Renal cortical epithelial cell (primary cell): ENCODE measurements around the gene PRDM16. TPM values are rescaled to one million over a fixed set of nuclear protein-coding genes. Genes with fewer than 3 reads are reported as not detected.

Experiments
- DNase-seq: peaks from one replicate; pipeline ENCODE4 v3.0.0-alpha.2; 2011; ENCODE audit warnings: low read depth
- total RNA-seq: library from RNA; depleted of rRNA; stranded (reverse); fragments of >200 nt; gene quantifications from 2 replicates; pipeline ENCODE4 v1.2.3, GENCODE V29; 2014

The PRDM16 gene
- total RNA-seq, 1 donor from 2014 or later: 0.94 TPM

DNA sequence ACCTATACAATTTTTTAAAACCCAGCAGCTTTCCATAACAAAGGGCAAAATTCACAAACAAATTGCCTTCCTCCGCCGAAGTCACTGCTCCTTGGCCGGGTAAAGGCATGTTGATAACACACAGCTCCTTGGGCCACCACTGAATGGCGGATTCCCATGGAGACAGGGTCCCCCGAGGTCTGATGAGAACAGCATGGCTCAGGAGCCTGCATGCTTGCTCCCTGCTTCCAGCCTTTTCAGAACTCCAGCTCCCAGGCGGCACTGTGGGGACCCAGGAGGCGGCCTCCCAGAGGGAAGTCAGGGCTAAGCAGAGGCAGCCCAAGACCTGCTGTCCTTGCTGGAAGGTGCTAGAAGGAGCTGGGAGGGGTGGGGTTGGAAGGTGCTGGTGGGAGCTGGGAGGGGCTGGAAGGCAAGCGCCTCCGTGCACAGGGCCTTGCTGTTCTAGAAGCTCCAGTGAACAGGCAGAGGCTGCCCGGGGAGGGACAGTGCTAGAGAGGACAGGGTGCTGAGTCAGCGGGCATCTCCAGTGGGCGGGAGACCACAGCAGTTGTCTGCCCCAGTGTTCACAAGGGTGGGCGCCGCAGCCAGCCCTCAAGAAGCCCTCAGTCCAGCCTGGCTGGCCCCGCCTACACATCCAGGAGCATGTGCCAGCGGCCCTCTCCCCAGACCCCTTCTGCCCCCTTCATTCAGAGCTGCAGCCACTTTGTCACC, 35.1 kb downstream of the PRDM16 start:
- no peak for DNase-seq

DNA sequence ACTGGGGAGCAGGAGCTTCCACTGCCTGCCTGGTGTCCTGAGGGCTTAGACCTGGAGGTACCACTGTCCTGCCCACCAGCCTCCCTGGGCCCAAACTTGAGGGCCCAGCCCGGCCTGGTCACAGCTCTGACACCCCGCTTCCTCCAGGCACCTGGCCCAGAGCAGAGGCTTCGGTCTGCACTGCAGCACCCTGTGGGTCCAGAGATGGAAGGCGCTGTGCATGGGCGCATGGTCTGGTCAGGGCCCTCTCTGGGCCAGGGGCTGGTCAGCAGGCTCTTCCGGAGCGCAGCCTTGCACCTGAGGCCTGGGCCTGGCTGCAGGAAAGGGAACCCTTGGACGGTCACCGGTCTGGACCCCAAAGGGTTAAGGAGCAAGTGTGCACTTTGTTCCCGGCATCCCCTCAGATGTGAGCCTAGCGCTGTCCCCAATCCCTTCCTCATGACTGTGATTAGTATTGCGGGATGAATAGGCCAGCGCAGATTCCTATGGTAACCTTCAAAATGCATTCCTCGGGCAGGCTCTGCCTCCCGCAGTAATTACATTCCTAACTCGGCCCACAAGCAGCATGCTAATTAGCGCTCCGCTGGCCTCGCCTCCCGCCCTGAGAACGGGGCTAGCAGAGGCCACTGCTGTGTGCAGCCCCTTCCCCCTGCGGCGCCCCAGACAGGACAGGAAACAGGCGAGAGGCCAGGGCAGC, 36.3 kb downstream of the PRDM16 start:
- peak; percentile 23 for DNase-seq

DNA sequence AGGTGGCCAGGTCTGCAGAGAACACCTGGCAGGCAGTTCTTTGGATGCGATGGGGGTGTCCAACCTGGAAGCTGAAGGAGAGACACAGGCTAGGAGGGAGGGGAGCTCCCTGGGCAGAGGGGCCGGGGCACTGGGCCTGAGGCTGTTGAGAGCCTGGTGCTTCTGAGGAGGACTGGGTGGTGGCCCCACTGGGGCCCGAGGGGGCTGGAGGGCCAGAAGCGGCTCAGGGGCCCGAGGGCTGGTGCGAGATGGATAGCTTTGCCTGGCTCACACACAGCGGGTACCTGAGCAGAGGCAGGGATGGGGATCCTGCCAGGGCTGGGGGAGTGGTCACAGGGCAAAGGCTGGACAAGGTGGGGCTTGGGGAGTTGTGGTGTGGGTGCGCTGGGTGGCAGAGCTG, 37.2 kb downstream of the PRDM16 start:
- no peak for DNase-seq

DNA sequence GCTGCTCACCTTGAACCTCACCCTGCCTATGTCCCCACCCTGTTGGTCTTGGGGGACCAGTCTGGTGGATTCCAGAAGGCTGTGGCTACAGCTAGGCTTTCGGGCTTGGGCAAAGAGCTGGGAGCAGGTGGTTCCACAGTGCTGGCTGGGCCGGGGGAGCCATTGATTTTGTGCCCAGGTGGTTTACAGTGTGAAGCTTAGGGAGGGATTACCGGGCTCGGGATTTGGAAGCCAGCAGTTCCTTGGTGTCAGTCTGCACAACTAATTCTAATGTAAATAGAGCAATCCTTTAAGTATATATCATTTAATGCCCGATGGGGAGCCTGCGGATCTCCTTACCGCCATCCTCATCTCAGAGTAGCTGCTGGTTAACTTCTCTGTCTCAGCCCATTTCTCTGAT, 38.2 kb downstream of the PRDM16 start:
- no peak for DNase-seq

DNA sequence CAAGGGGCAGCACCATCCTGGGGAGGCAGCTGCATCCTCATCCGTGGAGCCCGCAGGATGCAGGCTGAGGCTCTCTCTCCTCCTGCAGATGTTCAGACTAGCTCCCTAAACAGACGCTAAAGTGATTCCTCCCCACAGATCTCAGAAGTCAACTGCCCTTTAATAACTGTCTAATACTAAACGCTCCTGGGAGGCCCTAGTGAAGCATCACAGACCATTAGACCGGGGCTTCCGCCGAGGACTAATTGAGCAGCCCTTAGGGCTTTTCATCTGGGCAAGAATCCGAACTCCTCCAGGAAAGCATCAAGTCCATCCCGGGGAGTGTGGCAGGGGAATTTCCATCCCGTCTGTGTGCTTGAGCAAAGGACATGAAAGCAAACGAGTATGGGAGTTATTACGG, 40.4 kb downstream of the PRDM16 start:
- no peak for DNase-seq

DNA sequence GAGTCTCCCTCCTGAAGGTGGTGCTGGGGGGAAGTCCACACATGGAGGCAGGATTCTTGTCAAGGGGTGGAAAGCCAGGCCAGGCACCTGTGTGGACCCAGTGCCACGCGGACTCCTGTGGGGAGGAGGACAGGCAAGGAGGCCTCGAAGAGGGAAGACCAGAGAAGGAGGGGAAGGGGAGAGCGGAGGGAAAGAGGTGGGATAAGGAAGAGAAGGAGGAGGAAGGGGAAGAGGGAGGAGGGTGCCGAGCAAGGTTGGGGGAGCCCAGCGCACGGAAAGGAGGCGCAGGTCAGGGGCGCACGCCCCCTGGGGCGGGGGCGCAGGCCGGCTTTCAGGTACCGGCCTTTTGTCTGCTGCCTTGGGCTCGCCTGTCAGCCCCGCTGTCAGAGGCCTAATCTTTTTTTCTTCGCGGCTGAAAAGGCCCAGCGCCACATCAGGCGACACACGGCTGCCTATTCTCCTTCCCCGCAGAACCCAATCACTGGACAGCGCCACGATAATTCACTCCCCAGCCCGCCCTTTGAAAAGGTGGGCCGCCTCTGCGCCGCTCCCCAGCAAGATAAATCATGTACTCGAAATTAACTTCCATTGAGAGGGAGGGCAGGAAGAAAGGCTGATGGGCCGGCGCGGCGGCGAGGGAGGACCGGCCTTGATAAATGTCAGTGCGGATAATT, 42.5 kb downstream of the PRDM16 start:
- no peak for DNase-seq

DNA sequence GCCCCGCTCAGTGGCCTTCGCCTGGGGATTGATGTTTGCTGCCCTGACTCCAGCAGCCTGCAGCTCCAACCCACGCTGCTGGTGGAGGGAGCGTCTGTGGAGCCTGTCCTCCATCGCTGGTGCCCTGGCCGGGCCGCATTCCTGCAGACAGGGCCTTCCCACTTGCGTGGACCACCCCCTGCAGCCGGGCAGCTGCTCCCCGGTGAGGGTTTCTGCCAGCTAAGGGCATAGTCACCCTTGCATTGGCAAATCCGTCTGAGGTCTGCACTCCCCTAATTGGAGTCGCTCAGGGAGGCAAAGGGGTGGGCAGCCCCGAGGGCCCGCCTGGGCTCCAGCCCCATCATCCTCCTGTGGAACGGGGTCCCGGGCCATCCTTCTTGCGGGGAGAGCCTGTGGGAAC, 43.5 kb downstream of the PRDM16 start:
- no peak for DNase-seq

DNA sequence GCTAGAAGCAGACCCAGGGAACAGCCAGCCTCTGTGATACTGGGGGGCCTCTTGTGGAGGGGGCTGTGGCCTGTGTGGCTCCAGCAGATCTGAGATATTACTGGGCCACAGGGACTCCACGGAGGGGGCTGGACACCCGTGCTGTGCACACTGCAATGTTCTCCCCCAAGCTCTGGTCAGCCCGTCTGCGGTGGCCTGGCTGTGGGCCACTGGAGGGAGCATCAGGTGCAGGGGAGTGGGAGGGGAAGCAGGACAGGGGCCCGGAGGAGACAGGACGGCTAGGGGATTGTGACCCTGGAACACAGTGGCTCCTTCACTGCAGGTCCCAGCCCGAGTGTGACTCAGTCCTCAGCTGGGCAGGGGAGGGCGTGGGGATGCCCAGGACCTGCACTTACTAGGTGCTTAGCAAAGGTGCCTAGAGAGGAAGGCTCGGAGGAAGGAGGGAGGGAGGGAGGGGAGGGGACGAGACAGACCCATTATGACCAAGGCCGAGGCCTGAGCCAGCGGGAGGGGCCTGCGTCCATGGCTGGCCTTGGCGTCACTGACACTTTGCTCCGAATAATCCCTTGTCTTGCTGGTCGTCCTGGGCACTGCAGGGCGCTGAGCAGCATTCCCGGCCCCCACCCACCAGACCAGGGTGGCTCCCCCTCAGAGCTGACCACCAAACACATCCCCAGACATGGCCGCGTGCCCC, 44.2 kb downstream of the PRDM16 start:
- DNase-seq: no peak

DNA sequence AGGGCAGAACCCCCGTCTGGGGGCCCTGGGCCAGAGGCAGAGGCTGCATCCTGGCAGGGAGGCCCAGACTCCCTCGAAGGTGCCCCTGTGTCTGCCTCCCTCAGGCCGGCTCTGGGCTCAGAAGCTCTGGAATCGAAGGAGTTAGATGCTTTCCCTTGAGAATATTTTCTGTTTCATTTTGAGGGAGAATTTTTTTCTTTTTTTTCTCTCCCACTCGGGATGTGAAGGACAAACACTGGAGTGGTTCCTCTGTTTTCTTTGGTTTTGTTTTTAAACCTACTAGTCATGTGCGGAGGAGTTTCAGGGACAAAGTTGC, 44.7 kb downstream of the PRDM16 start:
- DNase-seq: no peak

DNA sequence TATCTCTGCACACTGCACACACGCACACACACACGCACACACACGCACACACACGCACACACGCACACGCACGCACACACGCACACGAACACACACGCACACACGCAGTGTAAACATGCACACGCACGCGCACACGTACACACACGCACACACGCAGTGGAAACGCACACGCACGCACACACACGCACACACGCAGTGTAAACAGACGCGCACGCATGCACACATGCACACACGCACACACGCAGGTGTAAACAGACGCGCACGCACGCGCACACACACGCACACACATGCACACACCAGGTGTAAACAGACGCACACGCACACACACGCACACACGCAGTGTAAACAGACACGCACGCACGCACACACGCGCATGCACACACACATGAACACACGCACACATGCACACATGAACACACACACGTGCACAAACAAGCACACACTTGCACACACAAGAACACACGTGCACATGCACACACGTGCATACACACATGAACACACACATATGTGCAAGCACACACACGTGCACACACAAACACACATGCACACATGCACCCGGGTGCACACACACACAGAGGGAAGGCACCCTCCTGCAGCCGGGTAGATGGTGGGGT, 45.2 kb downstream of the PRDM16 start:
- DNase-seq: no peak

DNA sequence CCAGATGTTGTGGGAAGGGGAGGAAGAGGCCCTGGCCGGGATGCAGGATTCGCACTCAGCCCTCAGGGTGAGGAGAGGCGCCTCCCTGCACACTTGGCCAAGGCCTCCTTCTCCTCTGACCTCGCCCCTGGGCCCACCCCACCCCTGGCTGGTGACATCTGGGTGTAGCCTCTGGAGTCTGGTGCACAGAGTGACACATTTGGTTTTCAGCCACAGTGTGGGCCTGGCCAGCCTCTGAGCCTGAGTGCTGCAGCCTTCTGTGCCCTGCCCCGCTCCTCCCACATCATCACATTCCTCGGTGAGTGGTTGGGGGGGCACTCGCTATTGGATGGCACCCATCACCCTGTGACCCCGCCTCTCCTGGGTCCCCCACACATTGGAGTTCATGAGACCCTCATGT, 45.8 kb downstream of the PRDM16 start:
- no peak for DNase-seq

DNA sequence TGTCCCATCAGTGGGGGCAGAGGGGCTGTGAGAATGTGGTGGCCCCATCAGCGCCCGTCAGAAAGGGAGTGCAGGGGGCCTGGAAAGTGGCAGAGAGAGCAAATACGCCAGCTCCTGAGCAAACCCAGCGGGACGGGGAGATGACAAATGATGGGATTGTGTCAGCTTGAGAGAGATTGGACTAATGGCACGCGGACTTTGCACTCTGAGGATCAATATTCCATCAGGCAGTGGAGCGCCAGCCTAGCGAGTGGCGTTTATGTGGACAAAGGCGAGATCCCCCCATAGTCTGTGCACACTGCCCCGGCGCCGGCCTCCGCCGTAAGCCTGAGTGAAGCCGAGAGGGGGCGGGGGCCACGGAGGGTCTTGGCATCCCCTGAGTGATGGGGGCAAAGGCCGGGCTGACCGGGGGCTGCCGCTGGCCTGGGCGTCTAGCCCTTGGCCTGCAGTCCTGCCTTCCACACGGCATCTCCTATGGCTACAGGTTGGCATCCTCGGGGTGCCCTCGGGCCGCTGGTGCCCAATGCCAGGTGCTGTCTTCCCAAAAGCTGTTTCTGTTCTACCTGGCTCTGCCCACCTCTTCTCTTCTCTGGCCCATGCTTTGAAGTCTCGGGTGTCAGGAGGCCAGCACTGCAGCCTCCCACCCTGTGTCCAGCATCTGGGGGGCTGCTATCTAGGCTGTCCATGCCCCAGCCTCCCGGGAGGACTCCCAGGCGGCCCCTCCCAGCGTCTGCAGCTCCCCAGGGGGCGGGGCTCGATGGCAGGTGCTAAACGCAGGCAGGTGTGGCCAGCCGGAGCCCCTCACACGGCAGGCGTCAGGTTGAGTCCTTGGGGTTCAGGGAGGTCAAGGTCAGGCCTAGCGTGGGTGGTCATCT, 46.5 kb downstream of the PRDM16 start:
- no peak for DNase-seq

DNA sequence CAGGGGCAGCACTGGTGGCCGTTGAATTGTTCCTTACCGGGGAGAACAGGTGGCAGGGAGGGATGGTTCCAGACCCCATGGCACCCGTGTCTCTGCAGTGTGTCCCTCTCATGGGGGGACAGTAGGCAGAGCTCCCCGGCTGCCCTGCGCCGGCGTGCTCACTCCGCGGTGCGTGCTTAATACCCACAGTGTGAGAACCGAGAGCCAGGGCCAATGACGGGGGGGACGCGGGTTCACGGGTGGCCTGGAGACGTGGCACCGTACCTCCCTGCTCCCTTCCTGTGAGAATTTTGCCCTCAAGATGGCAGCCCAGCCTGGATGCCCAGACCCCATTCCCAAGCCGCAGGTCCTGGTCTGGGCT, 47.1 kb downstream of the PRDM16 start:
- DNase-seq: no peak

DNA sequence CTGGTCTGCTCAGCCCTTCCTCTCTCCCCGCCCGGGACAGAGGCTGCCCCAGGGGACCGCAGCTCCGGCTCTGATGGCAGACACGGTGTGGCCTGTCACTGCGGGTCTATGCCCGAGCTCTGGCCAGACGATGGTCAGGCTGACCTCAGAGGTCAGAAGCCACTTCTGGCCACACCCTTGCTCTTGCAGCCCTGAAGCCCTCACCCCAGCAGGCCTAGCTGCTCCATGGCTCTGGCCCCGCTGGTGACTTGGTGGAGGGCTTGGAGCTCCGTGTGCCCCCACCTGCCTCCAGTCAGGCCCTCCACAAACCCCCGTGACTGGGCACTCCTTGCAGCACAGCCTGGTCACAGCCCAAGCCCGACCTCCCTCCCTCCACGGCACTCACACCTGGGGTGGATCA, 47.6 kb downstream of the PRDM16 start:
- no peak for DNase-seq

DNA sequence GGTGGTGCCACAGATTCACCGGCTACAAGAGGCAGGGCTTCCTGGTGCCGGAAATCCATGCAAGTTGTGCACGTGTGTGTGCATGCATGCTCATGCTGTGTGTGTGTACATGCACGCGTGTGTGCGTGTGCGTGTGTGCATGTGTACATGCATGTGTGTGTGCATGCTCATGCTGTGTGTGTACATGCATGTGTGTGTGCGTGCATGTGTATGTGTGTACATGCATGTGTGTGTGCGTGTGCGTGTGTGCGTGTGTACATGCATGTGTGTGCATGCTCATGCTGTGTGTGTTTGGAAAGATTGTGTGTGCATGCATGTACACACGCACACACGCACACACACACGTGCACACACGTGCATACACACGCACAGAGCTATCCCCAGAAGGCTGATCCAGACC, 48.9 kb downstream of the PRDM16 start:
- no peak for DNase-seq

DNA sequence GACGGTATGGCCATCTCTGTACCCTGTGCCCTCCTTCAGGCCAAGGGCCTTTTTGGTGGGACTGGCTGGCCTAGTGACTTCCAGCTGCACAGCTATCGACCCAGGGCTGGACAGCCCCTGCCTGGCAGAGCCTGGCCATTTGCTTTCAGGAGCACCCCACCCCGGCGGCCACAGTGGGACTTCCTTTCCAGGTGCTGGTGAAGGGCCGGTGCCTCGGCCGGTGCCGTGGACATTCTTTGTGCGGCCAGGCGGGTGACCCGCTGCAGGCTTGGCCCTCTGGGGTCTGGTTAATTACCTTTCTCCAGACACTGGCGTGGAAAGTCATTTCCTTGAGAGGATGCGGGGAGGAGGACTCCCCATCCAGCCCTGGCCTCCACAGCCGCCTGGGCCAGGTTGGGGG, 50.1 kb downstream of the PRDM16 start:
- DNase-seq: no peak

DNA sequence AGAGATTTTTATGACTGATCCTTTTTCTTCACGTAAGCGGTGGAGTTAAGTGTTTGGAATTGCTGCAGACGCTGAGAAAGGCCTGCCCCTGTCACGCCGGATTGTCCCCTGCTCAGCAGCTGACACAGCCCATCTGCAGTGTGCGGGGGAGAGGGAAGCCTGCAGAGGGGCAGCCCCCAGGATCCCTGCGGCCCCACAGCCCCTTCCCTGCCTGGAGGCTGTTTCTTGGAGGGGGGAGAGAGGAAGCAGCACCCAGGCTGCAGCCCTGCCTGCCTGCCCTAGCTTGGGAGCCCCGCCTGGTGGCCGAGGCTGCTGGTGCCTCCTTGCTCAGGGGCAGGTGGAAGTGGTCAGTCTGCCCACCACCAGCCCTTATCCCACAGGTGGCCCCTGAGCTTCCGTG, 50.7 kb downstream of the PRDM16 start:
- DNase-seq: no peak

DNA sequence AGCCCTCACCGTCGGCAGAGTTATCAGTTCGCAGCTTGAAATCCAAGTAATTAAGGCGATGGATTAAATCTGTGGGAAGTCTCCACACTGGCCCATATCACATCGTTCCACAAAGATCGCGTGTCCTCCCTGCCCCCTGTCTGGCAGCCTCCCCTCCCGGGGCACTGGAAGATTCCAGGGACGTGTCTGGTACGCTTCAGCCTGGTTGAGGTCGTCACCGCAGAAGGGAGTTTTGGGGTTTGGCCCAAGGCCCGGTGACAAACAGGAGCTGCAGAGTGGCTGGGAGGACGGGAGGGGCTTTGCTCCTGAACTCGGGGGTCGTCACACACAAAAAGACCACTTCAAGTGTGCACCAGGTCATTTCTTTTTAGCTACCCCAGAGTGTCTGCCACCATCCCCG, 51.1 kb downstream of the PRDM16 start:
- no peak for DNase-seq

DNA sequence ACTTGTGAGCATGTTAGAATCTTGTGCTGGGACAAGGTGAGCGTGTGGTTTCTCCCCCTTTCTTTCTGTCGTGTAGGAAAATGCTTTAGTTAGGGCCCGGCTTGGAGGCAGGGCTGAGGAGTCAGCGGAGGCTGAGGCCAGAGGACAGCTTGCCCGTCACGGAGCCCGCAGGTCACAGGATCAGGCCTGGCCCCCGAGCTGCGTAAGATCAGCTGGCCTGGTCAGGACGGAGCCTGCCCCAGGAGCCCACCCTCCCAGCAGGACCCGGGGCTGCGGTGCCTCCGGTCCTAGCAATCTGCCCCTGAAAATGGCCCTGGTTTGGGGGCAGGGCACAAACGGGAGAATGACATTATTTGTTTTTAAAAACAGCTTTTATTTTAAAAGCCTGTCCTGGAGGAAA, 52.0 kb downstream of the PRDM16 start:
- DNase-seq: no peak

DNA sequence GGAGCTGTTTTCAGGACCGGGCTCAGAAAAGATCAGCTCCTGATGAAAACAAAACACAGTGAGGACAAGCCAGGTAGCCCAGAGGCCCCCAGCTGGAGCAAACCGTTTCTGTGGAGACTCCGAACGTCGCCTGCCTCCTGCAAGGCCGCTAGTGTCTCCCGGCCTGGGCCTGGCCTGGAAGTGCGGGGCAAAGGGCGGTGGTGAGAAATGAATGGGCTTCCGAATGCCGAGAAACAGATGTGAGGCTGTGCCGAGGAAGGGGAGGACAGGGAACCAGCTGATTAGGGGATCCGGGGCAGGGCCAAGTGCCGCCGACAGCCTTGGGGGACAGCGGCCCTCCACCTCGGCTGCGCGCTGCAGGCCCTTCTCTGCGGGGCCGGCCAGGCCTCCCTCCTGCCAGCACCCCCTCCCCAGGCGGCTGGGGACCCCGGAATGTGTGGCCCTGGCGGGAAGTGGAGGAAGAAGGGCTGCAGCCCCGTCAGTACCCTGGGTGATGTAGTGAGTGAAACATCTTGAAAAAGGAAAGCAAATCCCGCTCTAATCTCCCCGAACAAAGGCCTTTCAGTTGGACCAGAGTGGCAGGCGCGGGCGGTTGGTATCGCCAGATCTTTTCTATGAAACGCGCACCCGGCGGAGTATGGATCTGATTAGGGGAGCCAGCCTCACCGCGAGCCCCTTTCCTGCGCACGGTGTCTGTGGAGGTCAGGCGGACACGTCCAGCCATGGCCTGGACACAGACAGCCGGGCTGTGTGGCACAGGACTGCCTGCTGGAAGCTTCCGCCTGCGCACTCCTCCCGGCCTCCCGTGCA, 52.6 kb downstream of the PRDM16 start:
- no peak for DNase-seq

DNA sequence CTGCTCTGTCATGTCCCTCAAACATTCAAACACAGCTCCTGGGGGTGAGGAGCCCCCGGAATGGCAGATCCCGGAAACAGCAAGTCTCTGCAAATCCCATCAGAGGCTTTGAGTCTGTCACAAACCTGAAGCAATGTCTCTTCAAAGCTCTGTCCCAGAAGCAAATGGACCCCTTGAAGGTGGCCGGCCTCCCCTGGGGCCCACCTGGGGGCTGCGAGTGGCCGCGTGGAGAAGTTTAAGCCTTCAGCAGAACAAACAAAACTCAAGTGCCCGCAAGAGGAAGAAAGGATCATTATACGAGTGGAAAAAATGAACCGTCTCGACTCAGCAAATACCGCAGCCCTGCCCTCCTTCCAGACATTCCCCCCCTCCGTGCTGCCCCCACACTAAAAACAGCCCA, 53.3 kb downstream of the PRDM16 start:
- no peak for DNase-seq
